ENCODE data around the gene C1orf53.
"Not testable (repeated sequence)": the region's sequence is repeated elsewhere in the genome, so short reads cannot be mapped to it uniquely, and the experiment has no call there.

Gene C1orf53

GRCh38 chr1:197937892-197938291 lies 35.5 kb downstream of the C1orf53 start:
- Histone ChIP-seq H3F3A (ENCODE audit: insufficient read depth) (0 out of 2 replicates have a peak, but pooled peaks cover 3% of the 10 kb centered on the region), H3K9me3 (ENCODE audit: insufficient read depth, low read length) (no peaks in the 10 kb centered on the region), H3K36me3 (ENCODE audit: low read length) (no peaks in the 10 kb centered on the region), H3K4me3 (ENCODE audit: insufficient read depth, low read length, poor library complexity, severe bottlenecking) (no peak overlapping the region), H3K4me2 (ENCODE audit: low read depth, low read length, poor library complexity, severe bottlenecking) (no peak overlapping the region), H4K20me1 (ENCODE audit: low read depth, low read length) (no peaks in the 10 kb centered on the region), H3K9me2 (replicated peaks; ENCODE audit: insufficient read depth, low read length) (no peaks in the 10 kb centered on the region), H3K79me2 (ENCODE audit: insufficient read depth, low read length) (no peaks in the 10 kb centered on the region), H3K9ac (ENCODE audit: low read length) (no peak overlapping the region), H3K27ac (ENCODE audit: low read depth, low read length) (no peak overlapping the region), H3K27me3 (ENCODE audit: low read length) (no peaks in the 10 kb centered on the region), H2AFZ (ENCODE audit: low read depth, low read length, severe bottlenecking) (no peak overlapping the region)
- TF ChIP-seq CTCF (IDR thresholded peaks at IDR 0.05; ENCODE audit: insufficient read depth, low read length, poor library complexity, severe bottlenecking) (no peak), EZH2phosphoT487 (conservative IDR thresholded peaks at IDR 0.05; ENCODE audit: low read length) (no peak)

GRCh38 chr1:197939159-197939980 lies 36.9 kb downstream of the C1orf53 start:
- H3K36me3 ChIP-seq (ENCODE audit: low read length); H3K9ac ChIP-seq (ENCODE audit: low read length); H2AFZ ChIP-seq (ENCODE audit: low read depth, low read length, severe bottlenecking); H3K79me2 ChIP-seq (ENCODE audit: insufficient read depth, low read length); H3K9me2 ChIP-seq (replicated peaks; ENCODE audit: insufficient read depth, low read length); H3K27ac ChIP-seq (ENCODE audit: low read depth, low read length); H4K20me1 ChIP-seq (ENCODE audit: low read depth, low read length); H3K4me2 ChIP-seq (ENCODE audit: low read depth, low read length, poor library complexity, severe bottlenecking); H3K9me3 ChIP-seq (ENCODE audit: insufficient read depth, low read length); H3F3A ChIP-seq (ENCODE audit: insufficient read depth); H3K4me3 ChIP-seq (ENCODE audit: insufficient read depth, low read length, poor library complexity, severe bottlenecking); H3K27me3 ChIP-seq (ENCODE audit: low read length): not testable (repeated sequence)

GRCh38 chr1:197942042-197942441 lies 39.6 kb downstream of the C1orf53 start:
- Histone ChIP-seq H3F3A (ENCODE audit: insufficient read depth) (no peaks in the 10 kb centered on the region), H3K79me2 (ENCODE audit: insufficient read depth, low read length) (no peaks in the 10 kb centered on the region), H3K4me3 (ENCODE audit: insufficient read depth, low read length, poor library complexity, severe bottlenecking) (no peak overlapping the region), H3K4me2 (ENCODE audit: low read depth, low read length, poor library complexity, severe bottlenecking) (no peak overlapping the region), H4K20me1 (ENCODE audit: low read depth, low read length) (no peaks in the 10 kb centered on the region), H3K27me3 (ENCODE audit: low read length) (no peaks in the 10 kb centered on the region), H2AFZ (ENCODE audit: low read depth, low read length, severe bottlenecking) (no peak overlapping the region), H3K27ac (ENCODE audit: low read depth, low read length) (no peak overlapping the region), H3K9ac (ENCODE audit: low read length) (no peak overlapping the region), H3K9me3 (ENCODE audit: insufficient read depth, low read length) (no peaks in the 10 kb centered on the region), H3K36me3 (ENCODE audit: low read length) (no peaks in the 10 kb centered on the region), H3K9me2 (replicated peaks; ENCODE audit: insufficient read depth, low read length) (no peaks in the 10 kb centered on the region)
- TF ChIP-seq CTCF (IDR thresholded peaks at IDR 0.05; ENCODE audit: insufficient read depth, low read length, poor library complexity, severe bottlenecking) (no peak), EZH2phosphoT487 (conservative IDR thresholded peaks at IDR 0.05; ENCODE audit: low read length) (no peak)

- H3K4me2 ChIP-seq (ENCODE audit: low read depth, low read length, poor library complexity, severe bottlenecking), result no peak overlapping the region
- no peaks in the 10 kb centered on the region for H3K9me3 ChIP-seq (ENCODE audit: insufficient read depth, low read length)
- no peak overlapping the region for H3K9ac ChIP-seq (ENCODE audit: low read length)
- H3K79me2 ChIP-seq (ENCODE audit: insufficient read depth, low read length), result no peaks in the 10 kb centered on the region
- no peak overlapping the region for H3K27ac ChIP-seq (ENCODE audit: low read depth, low read length)
- H4K20me1 ChIP-seq (ENCODE audit: low read depth, low read length), result no peaks in the 10 kb centered on the region
- TF ChIP-seq EZH2phosphoT487 (conservative IDR thresholded peaks at IDR 0.05; ENCODE audit: low read length), result no peak
- TF ChIP-seq CTCF (IDR thresholded peaks at IDR 0.05; ENCODE audit: insufficient read depth, low read length, poor library complexity, severe bottlenecking), result no peak
- no peak overlapping the region for H3K4me3 ChIP-seq (ENCODE audit: insufficient read depth, low read length, poor library complexity, severe bottlenecking)
- H2AFZ ChIP-seq (ENCODE audit: low read depth, low read length, severe bottlenecking), result no peak overlapping the region
- H3K9me2 ChIP-seq (replicated peaks; ENCODE audit: insufficient read depth, low read length), result 0 out of 2 replicates have a peak, but pooled peaks cover 7% of the 10 kb centered on the region
- no peaks in the 10 kb centered on the region for H3K36me3 ChIP-seq (ENCODE audit: low read length)
- no peaks in the 10 kb centered on the region for H3F3A ChIP-seq (ENCODE audit: insufficient read depth)
- no peaks in the 10 kb centered on the region for H3K27me3 ChIP-seq (ENCODE audit: low read length)
Observed at GRCh38 chr1:197944485-197944884, 42.1 kb downstream of the C1orf53 start.

All from SU-DHL-6 (cell line).